Measurements from ENCODE around the gene PRPF38B. TPM values are rescaled to one million over a fixed set of nuclear protein-coding genes. Genes with fewer than 3 reads are reported as not detected.

Gene PRPF38B
- total RNA-seq, 1 experiment from 2014 or later = 46.4 TPM

- no peak for DNase-seq (ENCODE audit: low read depth, low spot score)
- H3K9me3 ChIP-seq (ENCODE audit: control insufficient read depth in 1 of 2, insufficient read depth in 1 of 2, low read depth in 1 of 2, low read length in 2 of 2) = no peaks in the 10 kb centered on the region
- peaks cover 5 to 24% of the 10 kb centered on the region in 2 experiments for H3K4me1 ChIP-seq (ENCODE audit: control insufficient read depth in 1 of 2, insufficient read depth in 2 of 2, low read length in 2 of 2)
- TF ChIP-seq JUND (IDR thresholded peaks at IDR 0.05) (no peak), FOSL1 (IDR thresholded peaks at IDR 0.05; ENCODE audit: low read depth) (no peak), ZFX (IDR thresholded peaks at IDR 0.05) (no peak), EZH2 (IDR thresholded peaks at IDR 0.05) (no peak), EZH2phosphoT487 (IDR thresholded peaks at IDR 0.05; ENCODE audit: borderline replicate concordance) (no peak), ZNF274 (IDR thresholded peaks at IDR 0.05; ENCODE audit: low read depth, low read length) (no peak)
- H3K27ac ChIP-seq (ENCODE audit: low read depth, low read length) = no peak overlapping the region
- H3K27me3 ChIP-seq (ENCODE audit: insufficient read depth, low read length) = no peaks in the 10 kb centered on the region
- H3K4me3 ChIP-seq (replicated peaks in 1 of 2; ENCODE audit: low read depth in 1 of 2, low read length in 2 of 2) = no peak overlapping the region
- RAD21 ChIA-PET (ENCODE audit: low non-redundant PET in 1 of 2, low total read pairs in 2 of 2, uncharacterized antibody in 2 of 2, unreplicated experiment in 2 of 2) = no interaction called here
- H3K79me2 ChIP-seq (ENCODE audit: insufficient read depth, low read length) = no peaks in the 10 kb centered on the region
- H3K4me2 ChIP-seq (ENCODE audit: low read length) = no peak overlapping the region
- H3K9me2 ChIP-seq (ENCODE audit: insufficient read depth) = no peaks in the 10 kb centered on the region
- BruUV-seq (replicated peaks) = no TSS peak
- POLR2A ChIA-PET = no interaction called here
- ATAC-seq = no peak
- H3K36me3 ChIP-seq (ENCODE audit: control insufficient read depth in 1 of 2, insufficient read depth in 2 of 2, low read length in 2 of 2) = no peaks in the 10 kb centered on the region
- CTCF ChIA-PET = no interaction called here
- intact Hi-C loops (cut with micrococcal nuclease) = no loop called here
- no peak overlapping the region for H2AFZ ChIP-seq (ENCODE audit: low read depth, low read length, poor library complexity, severe bottlenecking)
- H3K9ac ChIP-seq (ENCODE audit: low read length) = no peak overlapping the region
- H4K20me1 ChIP-seq (ENCODE audit: insufficient read depth) = no peaks in the 10 kb centered on the region
Observed at GRCh38 chr1:108716437-108717230, 24.5 kb downstream of the PRPF38B start.

- ChIA-PET POLR2A (no interaction called here), CTCF (interaction anchor here (1.5 kb wide), 1 partner anchor 8 kb away, joined by 3 read pairs; no protein-coding TSS in a partner anchor), RAD21 (ENCODE audit: low non-redundant PET in 1 of 2, low total read pairs in 2 of 2, uncharacterized antibody in 2 of 2, unreplicated experiment in 2 of 2) (no interaction called here)
- Histone ChIP-seq H4K20me1 (ENCODE audit: insufficient read depth) (no peaks in the 10 kb centered on the region), H3K4me3 (replicated peaks in 1 of 2; ENCODE audit: low read depth in 1 of 2, low read length in 2 of 2) (no peak overlapping the region), H3K27me3 (ENCODE audit: insufficient read depth, low read length) (no peaks in the 10 kb centered on the region), H2AFZ (ENCODE audit: low read depth, low read length, poor library complexity, severe bottlenecking) (no peak overlapping the region), H3K4me2 (ENCODE audit: low read length) (no peak overlapping the region), H3K9me3 (ENCODE audit: control insufficient read depth in 1 of 2, insufficient read depth in 1 of 2, low read depth in 1 of 2, low read length in 2 of 2) (no peaks in the 10 kb centered on the region), H3K36me3 (ENCODE audit: control insufficient read depth in 1 of 2, insufficient read depth in 2 of 2, low read length in 2 of 2) (no peaks in the 10 kb centered on the region), H3K4me1 (ENCODE audit: control insufficient read depth in 1 of 2, insufficient read depth in 2 of 2, low read length in 2 of 2) (peaks cover 5 to 24% of the 10 kb centered on the region in 2 experiments), H3K79me2 (ENCODE audit: insufficient read depth, low read length) (no peaks in the 10 kb centered on the region), H3K9ac (ENCODE audit: low read length) (no peak overlapping the region), H3K27ac (ENCODE audit: low read depth, low read length) (no peak overlapping the region), H3K9me2 (ENCODE audit: insufficient read depth) (no peaks in the 10 kb centered on the region)
- TF ChIP-seq ELF1 (IDR thresholded peaks at IDR 0.05; ENCODE audit: borderline replicate concordance, low read depth) (no peak), EZH2phosphoT487 (IDR thresholded peaks at IDR 0.05; ENCODE audit: borderline replicate concordance) (no peak), ZNF274 (IDR thresholded peaks at IDR 0.05; ENCODE audit: low read depth, low read length) (no peak), JUND (IDR thresholded peaks at IDR 0.05) (no peak), POLR2AphosphoS5 (IDR thresholded peaks at IDR 0.05; ENCODE audit: low read depth, low read length) (no peak), CEBPB (IDR thresholded peaks at IDR 0.05; ENCODE audit: low read depth) (no peak), ZBTB33 (IDR thresholded peaks at IDR 0.05; ENCODE audit: extremely low read depth, insufficient replicate concordance, low read length) (no peak), CBX3 (IDR thresholded peaks at IDR 0.05; ENCODE audit: low read depth) (no peak), EZH2 (IDR thresholded peaks at IDR 0.05) (no peak), ZFX (IDR thresholded peaks at IDR 0.05) (no peak)
- DNase-seq (ENCODE audit: low read depth, low spot score) (no peak), ATAC-seq (no peak)
- intact Hi-C loops (cut with micrococcal nuclease) = no loop called here
- no TSS peak for BruUV-seq (replicated peaks)
Observed at GRCh38 chr1:108717774-108718316, 25.7 kb downstream of the PRPF38B start.
